GM19328 (cell line): ENCODE results near the gene ATP2A1.

Experiments used
- ATAC-seq: cut with Tn5 transposase; IDR thresholded peaks from one replicate; pipeline ENCODE4 v1.9.1; 2021; ENCODE audit warnings: mild to moderate bottlenecking, moderate library complexity; ENCODE audit not compliant: unreplicated experiment

ATP2A1 gene

DNA sequence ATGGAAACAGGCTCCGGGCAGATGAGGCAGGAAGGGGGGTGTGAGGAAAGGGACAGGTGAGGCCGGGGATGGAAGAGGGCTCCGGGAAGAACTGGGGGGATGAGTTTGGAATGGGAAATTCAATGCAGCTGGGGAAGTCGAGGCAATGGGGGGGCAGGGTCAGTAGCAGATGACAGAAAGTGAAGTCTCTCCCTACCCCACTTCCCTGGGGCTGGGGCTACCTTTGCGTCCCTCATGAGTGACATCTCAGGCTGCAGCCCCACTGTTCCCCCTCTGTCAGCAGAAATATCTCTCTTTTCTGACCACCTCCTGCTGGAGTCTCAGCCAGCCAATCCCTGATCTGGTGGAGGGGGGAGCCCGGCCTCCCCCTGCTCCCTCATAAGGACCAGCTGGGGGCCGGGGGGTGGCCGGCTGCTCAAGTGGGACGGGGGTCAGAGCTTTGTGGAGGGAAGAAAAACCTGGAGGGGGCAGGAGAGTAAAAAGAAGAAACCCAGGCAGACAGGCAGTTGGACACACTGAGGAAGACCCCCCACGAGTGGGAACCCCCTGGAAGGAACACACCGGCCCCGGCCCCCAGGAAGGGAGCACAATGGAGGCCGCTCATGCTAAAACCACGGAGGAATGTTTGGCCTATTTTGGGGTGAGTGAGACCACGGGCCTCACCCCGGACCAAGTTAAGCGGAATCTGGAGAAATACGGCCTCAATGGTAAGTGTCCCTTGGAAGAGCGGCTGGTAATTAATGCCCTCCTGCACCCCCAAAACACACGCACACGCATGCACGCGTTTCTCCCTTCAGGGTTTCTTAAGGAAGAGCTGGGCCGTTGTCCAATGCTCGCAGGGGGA lies at the start of gene ATP2A1:
ATP2A1 (plus strand) TSS at position 406 of the 844 bp plus-strand sequence; CDS start at position 590, 184 bp downstream.
- no peak for ATAC-seq

DNA sequence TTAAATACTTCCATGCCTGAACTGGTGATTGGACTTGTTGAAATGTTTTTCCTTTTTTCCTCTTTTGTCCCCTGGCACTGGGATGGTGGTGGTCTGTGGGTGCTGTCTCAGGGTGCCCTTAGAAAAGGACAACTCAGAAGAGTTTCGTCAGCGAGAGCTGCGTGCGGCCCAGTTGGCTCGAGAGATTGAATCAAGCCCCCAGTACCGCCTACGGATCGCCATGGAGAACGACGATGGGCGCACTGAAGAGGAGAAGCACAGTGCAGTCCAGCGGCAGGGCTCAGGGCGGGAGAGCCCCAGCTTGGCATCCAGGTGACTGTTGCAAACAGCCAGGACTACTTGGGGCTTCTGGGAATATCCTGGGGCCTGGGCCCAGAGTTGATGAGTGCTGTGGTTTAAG lies 48.5 kb upstream of the ATP2A1 start:
- ATAC-seq: no peak

DNA sequence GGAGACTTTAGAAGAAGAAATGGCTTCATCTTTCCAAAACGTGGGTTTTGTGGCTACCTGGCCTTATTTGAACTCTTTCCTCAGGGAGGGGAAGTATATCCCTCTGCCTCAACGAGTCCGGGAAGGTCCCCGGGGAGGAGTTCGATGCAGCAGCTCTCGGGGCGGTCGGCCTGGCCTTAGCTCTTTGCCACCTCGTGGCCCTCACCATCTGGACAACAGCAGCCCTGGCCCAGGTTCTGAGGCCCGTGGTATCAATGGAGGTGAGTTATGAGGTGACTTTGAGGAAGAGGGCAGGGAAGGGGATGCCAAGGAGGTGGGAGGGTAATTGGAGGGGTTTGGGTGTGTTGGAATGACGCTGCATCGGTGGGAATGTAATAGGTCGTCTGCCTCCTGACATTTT lies 47.8 kb upstream of the ATP2A1 start:
- ATAC-seq: no peak

DNA sequence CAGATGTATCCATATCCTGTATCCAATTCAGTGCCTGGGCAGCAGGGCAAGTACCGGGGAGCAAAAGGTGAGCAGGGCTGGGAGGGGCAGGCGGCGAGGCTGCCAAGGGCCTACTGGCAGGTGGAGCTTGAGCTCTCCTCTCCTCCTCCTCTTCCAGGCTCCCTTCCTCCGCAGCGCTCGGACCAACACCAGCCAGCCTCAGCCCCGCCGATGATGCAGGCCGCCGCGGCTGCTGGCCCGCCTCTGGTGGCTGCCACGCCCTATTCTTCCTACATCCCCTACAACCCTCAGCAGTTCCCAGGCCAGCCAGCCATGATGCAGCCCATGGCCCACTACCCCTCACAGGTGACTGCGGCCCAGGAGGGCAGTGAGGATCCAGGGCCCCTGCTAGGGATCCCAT lies 43.9 kb upstream of the ATP2A1 start:
- ATAC-seq: no peak

DNA sequence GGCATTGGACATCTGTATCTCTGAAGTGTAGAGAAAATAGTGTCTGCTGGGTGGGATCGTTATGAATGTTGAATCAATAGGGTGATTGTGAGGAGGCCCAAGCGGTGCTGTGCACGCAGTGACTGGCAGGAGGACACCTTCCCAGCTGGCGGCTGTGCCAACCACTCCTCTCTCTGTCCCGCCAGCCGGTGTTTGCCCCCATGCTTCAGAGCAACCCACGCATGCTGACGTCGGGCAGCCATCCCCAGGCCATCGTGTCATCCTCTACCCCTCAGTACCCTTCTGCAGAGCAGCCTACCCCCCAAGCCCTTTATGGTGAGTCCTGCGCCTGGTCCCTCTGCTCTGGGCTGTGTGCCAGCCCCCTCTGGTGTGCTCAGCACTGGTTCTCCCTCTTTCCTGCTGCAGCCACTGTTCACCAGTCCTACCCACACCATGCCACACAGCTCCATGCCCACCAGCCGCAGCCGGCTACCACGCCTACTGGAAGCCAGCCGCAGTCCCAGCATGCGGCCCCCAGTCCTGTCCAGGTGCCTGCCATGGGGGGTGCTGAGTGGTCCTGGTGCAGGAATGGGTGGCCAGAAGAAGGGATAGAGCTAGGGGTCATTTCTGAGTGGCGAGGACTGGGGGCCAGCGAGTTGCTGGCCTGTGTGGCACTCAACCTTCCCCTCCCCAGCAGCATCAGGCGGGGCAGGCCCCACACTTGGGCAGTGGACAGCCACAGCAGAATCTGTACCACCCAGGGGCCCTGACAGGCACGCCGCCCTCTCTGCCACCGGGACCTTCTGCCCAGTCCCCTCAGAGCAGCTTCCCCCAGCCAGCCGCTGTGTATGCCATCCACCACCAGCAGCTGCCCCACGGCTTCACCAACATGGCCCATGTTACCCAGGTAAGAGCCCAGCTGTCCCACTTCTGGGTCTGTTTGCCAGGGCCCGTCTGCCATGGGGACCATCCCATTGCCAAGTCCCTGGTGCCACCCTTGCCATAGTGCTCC lies 43.1 kb upstream of the ATP2A1 start:
- ATAC-seq: no peak

DNA sequence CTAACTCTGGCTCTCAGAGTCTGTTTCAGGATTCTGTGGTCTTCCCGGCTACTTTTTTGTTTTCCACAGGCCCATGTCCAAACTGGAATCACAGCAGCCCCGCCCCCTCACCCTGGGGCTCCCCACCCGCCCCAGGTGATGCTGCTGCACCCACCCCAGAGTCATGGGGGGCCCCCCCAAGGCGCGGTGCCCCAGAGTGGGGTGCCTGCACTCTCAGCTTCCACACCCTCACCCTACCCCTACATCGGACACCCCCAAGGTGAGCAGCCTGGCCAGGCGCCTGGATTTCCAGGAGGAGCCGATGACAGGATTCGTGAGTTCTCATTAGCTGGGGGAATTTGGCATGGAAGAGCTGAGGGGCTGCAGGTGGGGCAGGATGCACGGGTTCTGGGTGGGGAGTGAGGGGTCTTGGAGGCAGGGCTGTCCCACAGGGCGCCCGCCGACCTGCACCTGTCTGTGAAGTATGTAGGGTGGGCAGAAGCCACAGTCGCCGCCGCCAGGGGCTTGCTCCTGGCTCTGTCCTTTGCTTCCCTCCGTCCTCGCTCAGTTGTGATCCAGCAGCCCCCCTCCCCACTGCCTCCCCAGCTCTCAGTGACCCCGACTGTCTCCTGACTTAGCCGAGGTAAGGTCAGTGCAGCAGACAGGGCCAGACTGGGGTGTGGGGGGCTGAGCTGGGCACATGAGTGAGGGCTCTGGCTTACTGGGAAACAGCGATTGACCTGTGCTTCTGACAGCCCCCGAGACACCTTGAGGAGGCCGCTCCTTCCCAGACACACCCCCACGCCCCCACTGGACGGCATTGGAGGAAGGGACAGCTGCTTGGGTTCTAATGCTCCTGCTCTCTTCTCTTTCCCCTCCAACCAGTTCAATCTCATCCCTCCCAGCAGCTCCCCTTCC lies 42.2 kb upstream of the ATP2A1 start:
- ATAC-seq: no peak

DNA sequence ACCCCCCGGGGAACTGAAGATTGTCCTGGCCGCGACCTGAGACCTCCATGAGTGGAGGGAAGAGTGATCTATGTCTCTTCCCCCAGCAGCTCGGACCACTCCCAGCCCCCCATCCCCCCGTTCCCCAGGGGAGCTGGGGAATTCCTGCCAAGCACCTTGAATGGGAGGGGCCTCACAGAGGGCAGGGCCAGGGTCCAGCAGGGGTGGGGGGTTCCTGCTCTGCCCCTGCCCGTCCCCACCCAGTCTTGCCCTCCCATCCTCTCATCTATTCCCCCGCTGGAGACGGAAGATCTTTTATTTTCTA lies 41.6 kb upstream of the ATP2A1 start:
- no peak for ATAC-seq

DNA sequence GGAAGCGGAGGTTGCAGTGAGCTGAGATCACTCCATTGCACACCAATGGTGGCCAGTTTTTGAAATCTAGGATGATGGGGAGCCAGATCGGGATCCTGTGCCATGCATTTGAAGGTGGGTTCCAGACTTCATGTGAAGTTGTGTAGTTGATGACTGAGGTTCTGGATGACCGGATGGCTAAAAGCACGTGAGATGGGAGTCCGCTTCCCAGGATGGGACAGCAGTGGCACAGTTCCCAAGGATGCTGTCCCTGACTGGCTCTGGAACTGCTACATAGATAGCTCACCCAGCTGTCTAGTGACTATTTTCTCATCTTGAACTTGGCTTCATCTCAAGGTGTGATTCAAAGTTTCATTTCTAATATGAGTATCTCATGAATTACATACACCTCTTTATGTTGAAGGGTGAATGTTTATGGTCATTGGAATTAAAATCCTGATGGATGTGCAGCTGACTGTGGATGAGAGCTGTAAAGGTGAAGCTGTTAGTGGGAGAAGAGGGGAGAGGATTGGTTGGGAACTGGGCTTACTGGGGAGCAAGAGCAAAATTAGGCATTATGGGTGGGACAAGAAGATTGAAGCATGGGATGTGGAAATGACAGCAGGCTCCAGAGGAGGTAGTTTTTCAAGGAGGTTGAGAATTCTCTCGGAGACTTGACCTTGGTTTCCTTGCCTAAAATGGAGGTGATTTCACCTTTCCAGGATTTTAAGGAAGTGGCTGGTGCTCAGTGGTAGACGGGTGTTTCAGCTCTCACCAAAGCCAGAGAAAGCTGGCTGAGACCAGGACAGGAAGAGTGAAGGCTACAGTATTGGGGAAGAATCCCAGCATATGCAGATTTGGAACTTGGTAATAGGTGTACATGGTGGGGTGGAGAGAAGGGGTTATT lies 40.4 kb upstream of the ATP2A1 start:
- ATAC-seq: no peak

DNA sequence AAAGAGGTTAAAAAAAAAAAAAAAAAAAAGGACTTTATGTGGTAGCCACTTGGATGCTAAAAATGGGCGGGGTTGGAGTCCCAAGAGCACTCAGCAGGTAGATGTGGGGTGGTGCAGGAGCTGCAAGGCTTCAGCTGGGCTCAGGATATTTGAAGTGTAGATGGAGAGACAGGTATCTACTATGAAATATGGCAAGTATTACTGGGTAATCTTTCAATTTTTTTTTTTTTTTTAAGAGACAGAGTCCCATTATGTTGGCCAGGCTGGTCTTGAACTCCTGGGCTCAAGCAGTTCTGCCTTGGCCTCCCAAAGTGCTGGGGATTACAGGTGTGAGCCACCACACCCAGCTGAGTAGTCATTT lies 39.8 kb upstream of the ATP2A1 start:
- no peak for ATAC-seq

DNA sequence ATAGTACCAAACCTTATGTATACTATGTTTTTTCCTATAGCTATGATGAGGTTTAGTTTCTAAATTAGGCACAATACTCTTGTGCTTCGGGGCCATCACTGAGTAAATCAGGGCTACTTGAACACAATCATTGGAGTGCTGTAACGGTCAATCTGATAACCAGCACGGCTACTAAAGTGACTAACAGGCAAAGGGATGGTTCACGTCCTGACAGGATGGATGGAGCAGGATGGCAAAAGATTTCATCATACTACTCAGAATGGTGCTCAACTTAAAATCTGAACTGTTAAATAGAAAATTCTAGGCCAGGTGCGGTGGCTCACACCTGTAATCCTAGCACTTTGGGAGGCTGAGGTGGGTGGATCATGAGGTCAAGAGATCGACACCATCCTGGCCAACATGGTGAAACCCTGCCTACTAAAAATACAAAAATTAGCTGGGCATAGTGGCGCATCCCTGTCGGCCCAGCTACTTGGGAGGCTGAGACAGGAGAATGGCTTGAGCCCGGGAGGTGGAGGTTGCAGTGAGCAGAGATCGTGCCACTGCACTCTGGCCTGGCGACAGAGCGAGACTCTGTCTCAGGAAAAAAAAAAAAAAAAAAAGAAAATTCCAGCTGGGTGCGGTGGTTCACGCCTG lies 39.2 kb upstream of the ATP2A1 start:
- ATAC-seq: no peak

DNA sequence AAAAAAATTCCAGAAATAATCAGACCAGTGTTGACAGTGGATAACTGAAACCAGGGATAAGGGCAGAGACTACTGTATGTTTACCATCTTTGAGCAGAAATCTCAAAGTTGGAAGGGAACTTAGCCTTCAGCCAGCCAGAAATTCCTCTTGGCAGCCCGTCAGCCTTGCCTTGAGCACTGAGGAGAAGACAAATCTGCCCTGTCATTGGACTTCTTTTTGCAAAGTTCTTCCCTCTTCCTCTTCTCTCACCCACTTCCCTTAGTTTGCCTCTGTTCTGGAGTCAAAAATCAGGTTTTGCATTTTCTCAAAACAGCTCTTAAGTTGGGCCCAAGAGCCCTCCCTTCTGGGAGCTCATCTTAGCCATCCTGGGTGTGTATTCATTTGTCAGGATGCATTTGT lies 38.4 kb upstream of the ATP2A1 start:
- no peak for ATAC-seq

DNA sequence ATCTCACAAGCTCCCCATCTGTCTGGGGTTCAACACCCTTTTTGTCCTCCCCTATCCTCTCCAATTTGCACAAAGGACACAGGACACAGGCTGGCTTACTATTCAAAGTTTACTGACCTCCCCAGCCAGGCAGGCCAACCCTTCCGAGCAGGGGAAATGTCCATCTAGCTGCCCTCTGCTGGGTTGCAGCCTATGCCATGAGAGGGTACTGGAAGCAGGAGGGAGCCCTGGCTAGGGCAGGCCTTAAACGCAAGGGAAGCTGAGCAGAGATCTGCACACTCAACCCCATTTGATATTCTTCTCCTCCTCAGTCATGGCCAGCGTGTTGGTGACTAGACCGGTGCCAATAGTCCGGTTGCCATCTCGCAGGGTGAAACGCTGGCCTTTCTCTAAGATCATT lies 35.6 kb upstream of the ATP2A1 start:
- ATAC-seq: no peak

DNA sequence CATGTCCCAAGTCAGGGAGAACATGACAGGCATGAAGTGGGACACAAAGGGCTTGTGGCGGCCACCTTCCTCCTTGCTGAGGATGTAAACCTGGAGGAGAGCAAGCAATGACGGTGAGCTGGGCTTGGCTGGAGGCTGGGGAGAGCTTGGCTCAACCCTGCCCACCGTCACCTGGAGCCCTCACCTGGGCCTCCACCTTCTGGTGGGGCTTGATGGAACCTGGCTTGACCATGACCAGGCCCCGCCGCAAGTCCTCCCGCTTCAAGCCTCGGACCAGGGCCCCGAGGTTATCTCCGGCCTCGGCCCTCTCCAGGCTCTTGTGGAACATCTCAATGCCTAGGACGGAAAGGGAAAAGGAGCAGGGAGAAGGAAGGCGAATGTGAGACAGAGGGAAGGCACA lies 34.5 kb upstream of the ATP2A1 start:
- ATAC-seq: no peak

DNA sequence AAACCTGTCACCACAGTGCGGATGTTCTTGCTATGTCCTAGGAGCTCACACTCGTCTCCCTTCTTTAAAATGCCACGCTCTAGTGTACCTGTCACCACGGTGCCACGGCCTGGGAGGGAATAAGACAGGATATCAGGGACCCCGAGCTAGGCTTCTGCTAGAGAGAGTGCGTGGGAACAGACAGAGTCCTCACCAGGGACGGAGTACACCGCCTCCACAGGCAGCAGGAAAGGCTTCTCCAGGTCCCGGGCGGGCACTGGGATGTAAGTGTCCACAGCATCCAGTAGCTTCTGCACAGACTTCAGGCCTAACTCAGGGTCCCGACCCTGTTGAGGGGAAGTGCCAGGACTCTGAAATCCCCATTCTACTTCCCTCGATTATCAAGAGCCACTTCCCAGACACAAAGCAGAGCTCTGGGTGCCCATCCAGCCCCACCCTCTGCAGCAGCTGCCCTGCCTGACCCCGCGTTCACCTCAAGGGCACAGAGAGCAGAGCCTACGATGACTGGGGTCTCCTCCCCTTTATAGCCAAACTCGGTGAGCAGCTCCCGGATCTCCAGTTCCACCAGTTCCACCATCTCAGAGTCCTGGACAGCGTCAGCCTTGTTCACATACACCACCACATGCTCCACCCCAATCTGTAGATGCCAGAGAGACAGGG lies 33.9 kb upstream of the ATP2A1 start:
- no peak for ATAC-seq

DNA sequence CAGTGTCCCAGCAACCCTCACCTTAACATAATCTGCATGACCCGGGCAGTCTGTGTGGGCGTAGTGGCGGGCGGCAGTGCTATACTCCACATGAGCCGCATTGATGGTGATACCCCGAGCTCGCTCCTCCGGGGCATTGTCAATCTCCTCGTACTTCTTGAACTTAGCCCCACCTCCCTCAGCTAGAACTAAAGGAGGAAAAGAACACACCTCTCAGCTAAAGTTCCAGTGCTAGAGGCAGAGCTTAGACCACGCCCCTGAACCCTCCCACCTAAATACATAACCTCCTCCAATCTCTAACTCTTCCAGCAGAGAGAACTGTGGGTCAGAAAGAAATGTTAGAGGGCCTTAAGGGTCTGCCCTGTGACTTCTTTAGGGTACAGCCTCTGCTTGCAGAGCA lies 33.0 kb upstream of the ATP2A1 start:
- no peak for ATAC-seq

DNA sequence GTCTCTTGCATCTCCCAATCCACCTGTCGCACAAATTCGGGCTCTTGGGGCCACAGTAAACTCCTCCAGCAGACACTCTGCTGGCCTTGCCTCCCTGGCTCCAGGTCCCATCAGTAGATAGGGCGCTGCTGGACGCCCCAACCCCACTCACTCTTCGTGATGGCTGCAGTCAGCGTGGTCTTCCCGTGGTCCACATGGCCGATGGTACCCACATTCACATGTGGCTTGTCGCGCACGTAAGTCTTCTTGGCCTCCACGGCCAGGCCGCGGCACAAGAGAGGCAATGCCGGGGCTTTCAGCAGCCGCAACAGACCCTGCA lies 32.6 kb upstream of the ATP2A1 start:
- no peak for ATAC-seq

DNA sequence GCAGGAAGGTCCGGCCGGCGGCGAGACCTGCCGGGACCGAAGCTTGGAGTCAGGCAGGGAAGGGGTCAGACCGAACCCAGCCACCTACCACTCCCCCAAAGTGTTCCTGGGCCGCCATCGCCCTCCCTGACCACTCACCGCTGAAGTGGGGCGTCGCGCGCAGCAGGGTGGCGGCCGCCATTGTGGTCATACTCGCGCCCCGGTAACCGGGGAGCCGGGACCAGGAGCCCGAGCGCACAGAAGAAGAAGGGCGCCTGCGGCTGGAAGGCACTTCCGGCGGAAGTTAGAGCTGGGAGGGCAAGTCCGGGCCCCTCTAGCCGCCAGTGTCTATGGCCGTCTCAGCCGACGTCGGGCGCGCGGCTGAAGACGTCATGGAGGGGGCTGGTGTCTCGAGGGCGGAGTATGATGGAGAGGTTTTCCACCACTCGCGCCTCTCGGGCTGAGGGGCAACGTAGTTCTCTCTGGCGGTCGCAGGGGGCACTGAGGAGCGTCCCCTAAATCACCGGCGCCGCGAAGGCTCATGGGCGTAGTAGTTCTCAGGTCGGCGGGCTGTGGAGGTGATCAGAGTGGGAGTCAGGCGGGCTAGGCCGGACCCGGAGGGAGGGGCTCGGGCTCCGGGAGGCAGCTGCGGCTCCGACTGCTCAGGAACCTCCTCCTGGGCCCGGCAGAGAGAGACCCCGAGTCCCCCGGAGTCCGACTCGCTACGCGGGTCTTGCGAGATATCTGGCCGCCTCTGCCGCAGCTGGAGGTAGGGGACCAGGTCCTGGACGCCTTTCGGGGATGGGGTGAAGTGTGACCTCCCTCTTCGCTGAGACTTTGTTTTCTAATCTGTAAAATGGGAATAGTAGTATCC lies 32.0 kb upstream of the ATP2A1 start, which contains the start of gene TUFM:
TUFM (minus strand) TSS at position 269 of the 853 bp plus-strand sequence; CDS start at position 190, 79 bp downstream.
- peak; percentile 82 for ATAC-seq

DNA sequence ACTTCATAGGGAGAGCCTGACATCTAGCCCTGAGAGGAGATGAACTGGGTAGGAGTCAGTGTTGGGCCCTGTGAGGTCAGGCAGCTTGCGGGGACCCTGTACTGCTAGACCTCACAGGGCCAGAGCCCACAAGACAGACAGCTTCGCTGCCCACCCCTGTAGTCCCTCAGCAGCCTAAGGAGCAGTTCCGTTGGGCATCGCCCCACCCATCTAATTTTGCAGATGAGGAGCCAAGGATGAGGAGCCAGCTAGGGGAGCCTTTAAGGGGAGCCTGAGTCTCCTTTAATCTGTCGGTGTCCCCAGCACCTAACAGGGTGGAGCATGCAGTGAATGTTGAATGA lies 31.4 kb upstream of the ATP2A1 start:
- ATAC-seq: no peak
